NCI-H2196 (cell line): Measurements from ENCODE around the gene EWSR1.

ENCODE experiments used
- DNase-seq: peaks from one replicate; lab custom pipeline; 2025; ENCODE audit not compliant: unreplicated experiment; lab: John Stamatoyannopoulos, UW

Gene EWSR1

DNA sequence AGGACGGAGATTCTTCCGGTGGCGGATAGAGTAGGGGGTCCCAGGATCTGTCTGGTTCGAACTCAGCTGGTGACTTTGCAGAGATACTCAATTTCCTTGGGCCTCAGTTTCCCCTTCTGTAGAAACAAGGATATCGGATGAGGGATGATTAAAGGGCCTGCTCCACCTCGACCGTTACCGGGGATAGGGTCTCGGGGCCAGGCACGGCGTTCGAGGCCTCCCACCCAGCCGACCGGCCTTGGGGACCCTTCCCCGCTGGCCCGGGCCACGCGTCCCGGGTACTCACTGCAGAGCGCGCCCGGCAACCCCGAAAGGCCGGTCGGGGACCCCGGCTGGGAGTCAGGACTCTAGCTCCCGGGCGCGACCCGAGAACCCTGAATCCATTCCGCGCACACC lies 608 bp upstream of the EWSR1 start:
- no peak for DNase-seq

DNA sequence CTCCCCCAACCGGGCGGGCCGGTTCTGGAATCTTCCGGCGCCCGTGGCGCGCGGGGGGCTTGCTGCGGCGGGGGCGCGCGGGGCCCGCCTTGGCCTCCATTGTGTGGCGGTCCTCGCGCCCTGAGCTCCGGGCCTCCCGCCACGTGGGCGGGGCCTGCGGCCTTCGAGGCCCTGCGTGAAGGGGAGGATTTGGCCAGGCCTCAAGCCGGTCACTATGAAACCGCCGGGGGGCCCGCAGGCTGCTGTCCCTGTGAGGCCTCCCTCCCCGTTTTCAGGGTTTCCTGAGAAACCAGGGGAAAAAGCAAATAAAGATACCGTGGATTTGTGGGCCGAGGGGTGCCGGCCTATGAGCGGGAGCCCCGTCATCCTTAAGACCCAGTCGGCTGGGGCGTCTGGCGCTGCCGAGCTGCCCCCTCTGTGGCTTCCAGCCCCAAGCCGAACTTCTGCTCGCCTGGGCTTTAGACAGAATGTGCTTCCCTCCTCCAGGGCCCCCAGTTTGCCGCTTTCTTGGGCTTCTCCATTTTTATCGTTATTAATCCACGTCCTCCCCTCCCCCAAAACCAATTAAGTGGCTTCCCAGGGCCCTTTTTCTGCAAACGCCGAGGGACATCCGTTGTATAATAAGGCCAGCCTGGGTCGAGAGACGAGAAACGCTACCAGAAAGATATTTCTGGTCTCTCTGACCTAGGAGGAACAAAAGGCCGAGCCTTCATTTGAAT lies 602 bp downstream of the EWSR1 start:
- DNase-seq: no peak

- DNase-seq: no peak
Observed at GRCh38 chr22:29269230-29269604, 1.1 kb downstream of the EWSR1 start.

GRCh38 chr22:29269731-29270474 lies 1.8 kb downstream of the EWSR1 start:
- no peak for DNase-seq

- no peak for DNase-seq
Observed at GRCh38 chr22:29270475-29271271, 2.6 kb downstream of the EWSR1 start.

- DNase-seq: no peak
Observed at GRCh38 chr22:29272624-29273023, 4.6 kb downstream of the EWSR1 start.

- DNase-seq: no peak
Observed at GRCh38 chr22:29275167-29275566, 7.1 kb downstream of the EWSR1 start.

- DNase-seq: no peak
Observed at GRCh38 chr22:29275819-29276565, 7.9 kb downstream of the EWSR1 start.

GRCh38 chr22:29277927-29278326 lies 9.9 kb downstream of the EWSR1 start:
- no peak for DNase-seq

GRCh38 chr22:29284196-29284595 lies 16.1 kb downstream of the EWSR1 start:
- no peak for DNase-seq

DNA sequence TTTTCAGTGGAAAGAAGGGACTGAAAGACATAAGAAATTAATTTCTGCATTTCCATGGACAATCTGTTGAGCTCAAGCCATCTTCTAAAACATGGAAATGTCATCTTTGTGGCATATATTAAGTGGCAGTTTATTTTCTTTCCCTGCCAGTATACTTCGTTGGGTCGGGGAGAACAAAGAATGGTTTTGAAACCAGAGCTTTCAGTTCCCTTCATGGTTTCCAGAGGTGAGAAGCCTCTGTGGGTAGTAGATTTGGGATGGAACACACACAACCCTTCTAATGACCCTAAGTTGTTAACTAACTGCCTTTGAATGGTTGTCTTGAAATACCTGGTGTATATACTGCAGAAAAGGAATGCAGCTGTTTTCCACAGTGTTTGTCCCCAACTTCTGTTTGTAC lies 20.8 kb downstream of the EWSR1 start:
- DNase-seq: no peak

DNA sequence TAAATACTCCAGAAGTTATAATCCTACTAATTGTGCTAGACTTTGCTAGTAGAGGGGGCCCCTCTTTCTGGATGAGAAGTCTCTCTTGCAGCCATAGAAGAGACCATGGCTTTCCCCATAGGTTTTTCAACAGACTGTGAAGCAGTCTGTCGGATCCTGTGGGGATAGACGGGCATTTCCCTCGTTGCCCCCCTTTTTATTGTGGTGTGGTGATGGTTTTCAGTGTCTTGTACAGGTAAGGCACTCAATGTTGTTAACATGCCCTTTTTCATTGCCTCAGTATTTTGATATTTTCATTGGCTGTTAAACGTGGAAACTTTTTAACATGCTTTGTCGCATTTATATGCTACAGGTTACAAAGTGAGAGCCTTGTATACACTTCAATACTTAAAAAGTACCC lies 22.0 kb downstream of the EWSR1 start:
- no peak for DNase-seq

- no peak for DNase-seq
Observed at GRCh38 chr22:29291215-29291614, 23.1 kb downstream of the EWSR1 start.

- DNase-seq: no peak
Observed at GRCh38 chr22:29292379-29292778, 24.3 kb downstream of the EWSR1 start.

DNA sequence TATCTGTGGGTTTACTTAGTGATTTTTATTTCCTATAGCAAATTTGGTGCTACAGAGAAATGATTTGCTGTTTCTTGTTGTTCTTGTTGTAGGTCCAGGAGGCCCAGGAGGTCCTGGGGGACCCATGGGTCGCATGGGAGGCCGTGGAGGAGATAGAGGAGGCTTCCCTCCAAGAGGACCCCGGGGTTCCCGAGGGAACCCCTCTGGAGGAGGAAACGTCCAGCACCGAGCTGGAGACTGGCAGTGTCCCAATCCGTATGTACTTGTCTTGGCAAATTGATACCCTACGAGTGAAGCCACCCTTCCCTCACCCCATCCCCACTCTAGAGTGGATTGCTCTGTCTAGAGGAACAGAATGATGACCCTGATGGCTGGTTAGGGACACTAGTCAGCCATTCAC lies 30.6 kb downstream of the EWSR1 start:
- DNase-seq: no peak

- no peak for DNase-seq
Observed at GRCh38 chr22:29299136-29299900, 31.2 kb downstream of the EWSR1 start.

- no peak for DNase-seq
Observed at GRCh38 chr22:29300467-29300806, 32.4 kb downstream of the EWSR1 start.

DNA sequence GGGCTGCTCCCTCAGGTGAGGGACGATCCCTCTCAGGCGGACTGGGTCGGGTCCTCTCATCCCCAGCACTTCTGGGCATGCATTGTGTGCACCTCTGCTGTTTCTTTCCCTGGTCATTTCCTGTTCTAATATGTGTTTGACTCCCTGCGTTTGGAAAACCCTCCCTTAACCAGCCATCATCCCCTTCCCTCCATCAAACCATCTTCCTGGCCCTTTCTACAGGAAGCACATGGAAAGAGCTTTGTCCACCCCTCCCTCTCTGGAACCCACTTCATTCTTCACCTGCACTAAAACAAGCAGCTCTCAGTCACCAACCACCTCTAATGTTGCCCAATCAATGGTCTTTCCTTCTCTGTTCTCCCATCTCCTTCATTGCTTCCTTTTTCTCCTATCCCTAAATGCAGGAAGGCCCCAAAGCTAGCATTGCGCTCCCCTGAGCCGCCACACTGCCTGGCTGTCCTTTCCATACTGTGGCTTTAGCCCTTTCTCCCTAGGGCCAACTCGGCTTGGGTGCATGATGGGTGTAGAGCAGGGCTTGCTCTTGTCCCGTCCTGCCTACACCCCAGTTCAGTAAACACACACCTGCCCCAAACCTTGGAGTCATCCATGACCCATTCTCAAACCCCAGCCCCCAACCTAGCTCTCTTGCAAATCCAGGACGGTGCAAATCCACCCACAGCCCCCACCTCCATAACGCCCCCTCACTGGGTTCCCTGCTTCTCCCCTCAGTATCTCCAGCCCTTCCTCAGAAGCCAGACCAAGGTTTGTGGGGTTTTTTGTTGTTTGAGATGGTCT lies 32.9 kb downstream of the EWSR1 start:
- no peak for DNase-seq

DNA sequence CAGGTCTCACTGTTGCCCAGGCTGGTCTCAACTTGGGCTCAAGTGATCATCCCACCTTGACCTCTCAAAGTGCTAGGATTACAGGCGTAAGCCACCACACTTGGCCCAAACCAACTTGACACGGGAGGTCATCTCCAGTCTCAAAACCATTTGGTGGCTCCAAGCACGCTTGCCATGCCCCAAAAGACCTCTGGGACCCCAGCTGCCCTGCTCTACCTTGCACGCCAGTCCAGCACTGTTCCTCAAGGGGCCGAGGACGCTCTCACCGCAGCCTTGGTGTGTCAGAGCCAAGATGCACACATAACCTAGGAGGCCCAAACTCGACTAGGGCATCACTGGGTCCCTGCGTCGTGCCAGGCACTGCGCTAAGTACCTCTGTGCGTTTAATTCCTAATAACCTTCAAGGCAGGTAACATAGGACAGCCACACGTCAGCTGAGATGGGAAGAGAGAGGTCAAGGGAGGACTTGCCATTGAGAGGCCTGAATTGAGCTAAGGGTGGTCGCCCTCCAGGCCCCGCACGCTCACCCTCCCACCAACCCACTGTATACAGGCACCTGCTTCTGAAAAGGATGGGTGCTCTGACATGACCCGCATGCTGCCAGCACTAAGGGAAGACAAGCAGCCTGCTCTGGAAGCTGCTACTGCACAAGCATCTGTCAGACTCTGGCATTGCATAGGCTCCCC lies 33.8 kb downstream of the EWSR1 start:
- no peak for DNase-seq

GRCh38 chr22:29302402-29302680 lies 34.3 kb downstream of the EWSR1 start:
- no peak for DNase-seq
